ENCODE data around the gene RHOD. TPM values are rescaled to one million over a fixed set of nuclear protein-coding genes. Genes with fewer than 3 reads are reported as not detected.
A peak's percentile ranks its signal among the peaks of the same experiment; 100 is the strongest.

RHOD gene
- total RNA-seq, 2 donors from 2014 or later: 17.1 to 18.1 TPM

- TF ChIP-seq, protein P1, sequence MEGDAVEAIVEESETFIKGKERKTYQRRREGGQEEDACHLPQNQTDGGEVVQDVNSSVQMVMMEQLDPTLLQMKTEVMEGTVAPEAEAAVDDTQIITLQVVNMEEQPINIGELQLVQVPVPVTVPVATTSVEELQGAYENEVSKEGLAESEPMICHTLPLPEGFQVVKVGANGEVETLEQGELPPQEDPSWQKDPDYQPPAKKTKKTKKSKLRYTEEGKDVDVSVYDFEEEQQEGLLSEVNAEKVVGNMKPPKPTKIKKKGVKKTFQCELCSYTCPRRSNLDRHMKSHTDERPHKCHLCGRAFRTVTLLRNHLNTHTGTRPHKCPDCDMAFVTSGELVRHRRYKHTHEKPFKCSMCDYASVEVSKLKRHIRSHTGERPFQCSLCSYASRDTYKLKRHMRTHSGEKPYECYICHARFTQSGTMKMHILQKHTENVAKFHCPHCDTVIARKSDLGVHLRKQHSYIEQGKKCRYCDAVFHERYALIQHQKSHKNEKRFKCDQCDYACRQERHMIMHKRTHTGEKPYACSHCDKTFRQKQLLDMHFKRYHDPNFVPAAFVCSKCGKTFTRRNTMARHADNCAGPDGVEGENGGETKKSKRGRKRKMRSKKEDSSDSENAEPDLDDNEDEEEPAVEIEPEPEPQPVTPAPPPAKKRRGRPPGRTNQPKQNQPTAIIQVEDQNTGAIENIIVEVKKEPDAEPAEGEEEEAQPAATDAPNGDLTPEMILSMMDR (conservative IDR thresholded peaks at IDR 0.05): no peak
- Mint-ChIP-seq H3K27me3 (ENCODE audit: insufficient read depth) (no peaks in the 10 kb centered on the region), H3K4me3 (no peak overlapping the region), H3K27ac (no peak overlapping the region), H3K9me3 (no peaks in the 10 kb centered on the region), H3K4me1 (no peaks in the 10 kb centered on the region), H3K36me3 (ENCODE audit: low read depth) (no peaks in the 10 kb centered on the region)
- no peak overlapping the region for H3K27ac ChIP-seq (ENCODE audit: low read depth, low read length)
- no peak overlapping the region for H3K4me3 ChIP-seq (ENCODE audit: low read length)
- H3K36me3 ChIP-seq (ENCODE audit: control insufficient read depth, insufficient read depth, low read length): no peaks in the 10 kb centered on the region
- no peaks in the 10 kb centered on the region for H3K4me1 ChIP-seq (ENCODE audit: control insufficient read depth, insufficient read depth, low read length)
- no peaks in the 10 kb centered on the region for H3K27me3 ChIP-seq (ENCODE audit: control insufficient read depth, insufficient read depth, low read length, poor library complexity, severe bottlenecking)
- H3K9me3 ChIP-seq (ENCODE audit: control insufficient read depth, low read length): no peaks in the 10 kb centered on the region
- no peak overlapping the region for H3K9ac ChIP-seq (ENCODE audit: extremely low read depth, low read length, poor library complexity, severe bottlenecking)
- 82 to 84% methylated on average over 8 of the region's 8 CpGs for WGBS, 2 experiments (ENCODE audit: insufficient coverage in 1 of 2, insufficient read length in 1 of 2)
- DNase-seq: peak; percentile 24
Observed at GRCh38 chr11:67033661-67034166, 22.9 kb upstream of the RHOD start.

DNA sequence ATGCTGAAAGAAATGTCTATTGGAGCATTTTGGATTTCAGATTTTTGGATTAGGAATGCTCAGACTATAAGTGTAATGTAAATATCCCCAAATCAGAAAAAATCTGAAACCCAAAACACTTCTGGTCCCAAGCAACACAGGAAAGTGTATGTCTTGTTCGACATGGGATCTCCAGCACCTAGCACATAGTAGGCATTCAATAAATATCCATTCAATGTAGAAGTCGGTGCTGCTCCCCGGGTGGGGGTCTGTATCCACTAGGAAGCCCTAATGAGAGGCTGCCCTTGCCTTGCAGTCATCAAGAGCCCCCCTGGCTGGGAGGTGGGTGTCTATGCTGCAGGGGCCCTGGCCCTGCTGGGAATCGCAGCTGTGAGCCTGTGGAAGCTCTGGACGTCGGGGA is 22.3 kb upstream of the RHOD start:
- Histone ChIP-seq H3K9ac (ENCODE audit: extremely low read depth, low read length, poor library complexity, severe bottlenecking) (no peak overlapping the region), H3K9me3 (ENCODE audit: control insufficient read depth, low read length) (no peaks in the 10 kb centered on the region), H3K4me1 (ENCODE audit: control insufficient read depth, insufficient read depth, low read length) (no peaks in the 10 kb centered on the region), H3K4me3 (ENCODE audit: low read length) (no peak overlapping the region), H3K27ac (ENCODE audit: low read depth, low read length) (no peak overlapping the region), H3K36me3 (ENCODE audit: control insufficient read depth, insufficient read depth, low read length) (no peaks in the 10 kb centered on the region), H3K27me3 (ENCODE audit: control insufficient read depth, insufficient read depth, low read length, poor library complexity, severe bottlenecking) (no peaks in the 10 kb centered on the region)
- no peak for DNase-seq
- no peaks in the 10 kb centered on the region for H3K9me3 Mint-ChIP-seq
- H3K4me3 Mint-ChIP-seq: no peak overlapping the region
- TF ChIP-seq, protein P1 (conservative IDR thresholded peaks at IDR 0.05): no peak
- H3K27me3 Mint-ChIP-seq (ENCODE audit: insufficient read depth): no peaks in the 10 kb centered on the region
- H3K36me3 Mint-ChIP-seq (ENCODE audit: low read depth): no peaks in the 10 kb centered on the region
- no peak overlapping the region for H3K27ac Mint-ChIP-seq
- 87 to 89% methylated on average over 4 to 6 of the region's 6 CpGs for WGBS, 2 experiments (ENCODE audit: insufficient coverage in 1 of 2, insufficient read length in 1 of 2)
- H3K4me1 Mint-ChIP-seq: no peaks in the 10 kb centered on the region

DNA sequence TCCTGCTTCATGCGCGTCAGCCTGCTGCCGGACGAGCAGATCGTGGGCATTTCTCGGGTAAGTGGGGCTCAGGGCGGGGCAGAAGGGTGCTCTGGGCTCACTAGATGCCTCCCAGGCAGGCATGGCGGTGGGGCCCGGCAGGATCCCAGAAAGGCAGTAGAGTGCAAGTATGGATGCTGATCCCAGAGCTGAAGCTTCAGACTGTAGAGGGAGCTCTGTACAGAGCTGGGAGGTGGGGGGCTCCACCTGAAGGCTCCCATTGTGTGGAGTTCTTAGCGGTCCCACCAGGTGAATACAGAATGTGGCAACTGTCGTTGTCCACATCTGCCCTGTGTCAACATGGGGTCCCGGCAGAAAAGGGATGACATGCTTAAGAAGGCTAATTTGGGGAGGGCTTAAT is 16.5 kb upstream of the RHOD start:
- Histone ChIP-seq H3K4me1 (ENCODE audit: control insufficient read depth, insufficient read depth, low read length) (no peaks in the 10 kb centered on the region), H3K9ac (ENCODE audit: extremely low read depth, low read length, poor library complexity, severe bottlenecking) (no peak overlapping the region), H3K27ac (ENCODE audit: low read depth, low read length) (no peak overlapping the region), H3K36me3 (ENCODE audit: control insufficient read depth, insufficient read depth, low read length) (no peaks in the 10 kb centered on the region), H3K27me3 (ENCODE audit: control insufficient read depth, insufficient read depth, low read length, poor library complexity, severe bottlenecking) (no peaks in the 10 kb centered on the region), H3K9me3 (ENCODE audit: control insufficient read depth, low read length) (no peaks in the 10 kb centered on the region), H3K4me3 (ENCODE audit: low read length) (no peak overlapping the region)
- Mint-ChIP-seq H3K36me3 (ENCODE audit: low read depth) (no peaks in the 10 kb centered on the region), H3K4me1 (no peaks in the 10 kb centered on the region), H3K27ac (no peak overlapping the region), H3K9me3 (no peaks in the 10 kb centered on the region), H3K27me3 (ENCODE audit: insufficient read depth) (no peaks in the 10 kb centered on the region), H3K4me3 (no peak overlapping the region)
- TF ChIP-seq, protein P1 (conservative IDR thresholded peaks at IDR 0.05): peak; percentile 45
- peak; percentile 49 for DNase-seq
- WGBS, 2 experiments (ENCODE audit: insufficient coverage in 1 of 2, insufficient read length in 1 of 2): 89 to 98% methylated on average over 8 to 12 of the region's 12 CpGs
